ENCODE results near the gene SHROOM1.

Gene SHROOM1

DNA sequence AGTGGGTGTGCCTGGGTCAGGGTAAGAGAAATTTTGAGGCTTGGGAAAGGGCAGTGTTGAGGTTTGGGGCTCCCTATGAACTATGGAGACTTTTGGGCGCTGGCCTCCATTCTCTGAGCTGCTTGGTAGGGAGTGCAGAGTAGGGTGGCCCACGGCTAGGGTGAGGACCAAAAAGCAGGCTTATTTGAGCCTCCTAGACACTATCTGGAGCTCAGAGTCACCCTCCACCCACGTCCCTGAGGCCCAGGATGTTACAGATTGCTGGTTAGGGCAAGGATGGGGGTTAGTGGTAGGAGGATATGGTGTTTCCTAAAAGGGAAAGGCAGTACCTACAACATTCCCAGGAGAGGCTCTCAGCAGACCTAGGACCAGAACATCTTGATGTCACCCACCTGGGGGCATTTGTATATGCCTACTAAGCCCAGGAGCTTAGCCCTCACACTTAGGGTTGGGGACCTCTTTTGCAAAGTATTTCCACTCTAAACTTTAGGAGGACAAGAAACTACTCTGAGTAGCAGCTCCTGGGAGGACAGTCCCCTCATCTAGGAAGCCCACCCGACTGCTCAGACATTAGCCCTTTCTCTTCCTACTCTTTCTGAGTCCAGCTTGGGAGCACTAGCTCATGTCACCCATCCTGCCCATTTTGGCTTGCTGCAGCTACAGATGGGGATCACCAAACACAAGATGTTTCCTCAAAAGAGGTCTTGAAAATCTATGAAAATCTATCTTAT lies 2.3 kb downstream of the SHROOM1 start:
- TF ChIP-seq, protein P1, sequence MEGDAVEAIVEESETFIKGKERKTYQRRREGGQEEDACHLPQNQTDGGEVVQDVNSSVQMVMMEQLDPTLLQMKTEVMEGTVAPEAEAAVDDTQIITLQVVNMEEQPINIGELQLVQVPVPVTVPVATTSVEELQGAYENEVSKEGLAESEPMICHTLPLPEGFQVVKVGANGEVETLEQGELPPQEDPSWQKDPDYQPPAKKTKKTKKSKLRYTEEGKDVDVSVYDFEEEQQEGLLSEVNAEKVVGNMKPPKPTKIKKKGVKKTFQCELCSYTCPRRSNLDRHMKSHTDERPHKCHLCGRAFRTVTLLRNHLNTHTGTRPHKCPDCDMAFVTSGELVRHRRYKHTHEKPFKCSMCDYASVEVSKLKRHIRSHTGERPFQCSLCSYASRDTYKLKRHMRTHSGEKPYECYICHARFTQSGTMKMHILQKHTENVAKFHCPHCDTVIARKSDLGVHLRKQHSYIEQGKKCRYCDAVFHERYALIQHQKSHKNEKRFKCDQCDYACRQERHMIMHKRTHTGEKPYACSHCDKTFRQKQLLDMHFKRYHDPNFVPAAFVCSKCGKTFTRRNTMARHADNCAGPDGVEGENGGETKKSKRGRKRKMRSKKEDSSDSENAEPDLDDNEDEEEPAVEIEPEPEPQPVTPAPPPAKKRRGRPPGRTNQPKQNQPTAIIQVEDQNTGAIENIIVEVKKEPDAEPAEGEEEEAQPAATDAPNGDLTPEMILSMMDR (IDR thresholded peaks at IDR 0.05; ENCODE audit: low read depth, low read length), result no peak
- no peak for DNase-seq (ENCODE audit: extremely low read depth, low read depth)

DNA sequence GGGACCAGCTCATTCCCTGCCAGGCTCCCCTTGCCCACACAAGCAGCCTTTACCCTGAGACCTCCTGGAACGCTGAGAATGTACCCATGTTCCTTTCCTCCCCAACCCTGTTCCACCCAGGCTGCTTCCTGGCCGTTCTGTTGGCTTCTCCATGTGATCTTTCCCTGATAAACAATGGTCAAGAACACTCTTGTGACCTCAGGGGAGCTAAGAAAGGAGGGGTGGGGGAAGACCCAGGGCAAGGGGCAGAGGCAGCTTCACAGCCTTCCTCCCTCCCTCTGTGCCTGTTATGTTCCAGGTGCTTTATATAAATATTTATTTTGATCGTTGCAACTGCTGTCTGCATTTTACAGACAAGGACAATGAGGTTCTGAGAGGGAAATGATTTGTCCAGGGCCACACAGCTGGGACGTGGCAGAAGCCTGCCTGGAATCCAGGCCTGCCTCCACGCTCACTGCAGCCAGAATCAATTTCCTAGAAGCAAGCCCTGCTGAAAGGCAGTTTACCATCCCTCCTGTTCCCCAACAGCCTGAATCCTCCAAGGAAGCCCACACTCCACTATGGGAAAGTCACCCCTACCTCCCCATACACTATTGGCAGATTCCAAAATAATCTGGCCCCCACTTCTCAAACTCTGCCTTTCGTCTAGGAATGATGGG lies 3.9 kb downstream of the SHROOM1 start:
- DNase-seq (ENCODE audit: extremely low read depth, low read depth), result no peak
- TF ChIP-seq, protein P1 (IDR thresholded peaks at IDR 0.05; ENCODE audit: low read depth, low read length), result no peak

DNA sequence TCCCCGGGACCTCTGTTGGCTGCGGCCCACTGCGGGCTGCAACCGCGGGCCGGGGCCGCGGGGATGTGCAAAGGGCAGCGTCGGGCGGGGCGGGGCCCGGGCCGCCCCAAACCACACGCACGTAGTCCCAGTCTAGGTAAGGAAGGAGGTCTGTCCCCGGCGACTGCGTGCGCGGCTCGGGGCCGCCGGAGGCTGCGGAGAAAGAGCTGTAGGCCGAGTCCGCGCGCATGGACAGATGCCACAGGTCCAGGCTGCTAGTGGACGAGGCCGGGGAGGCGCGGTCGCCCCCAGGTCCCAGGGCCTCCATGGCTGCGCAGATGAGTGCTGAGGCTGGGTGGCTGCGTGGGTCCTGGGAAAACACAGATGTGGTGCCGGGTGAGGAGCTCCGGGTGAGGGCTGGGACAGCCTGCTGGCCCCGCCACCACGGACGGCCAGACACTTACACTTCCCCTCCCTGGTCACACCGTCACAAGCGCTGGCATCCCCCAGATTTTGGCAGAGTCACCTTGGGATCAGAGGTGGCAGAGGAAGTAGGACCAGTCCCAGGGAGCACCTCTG lies 4.5 kb downstream of the SHROOM1 start:
- DNase-seq (ENCODE audit: extremely low read depth, low read depth), result no peak

DNA sequence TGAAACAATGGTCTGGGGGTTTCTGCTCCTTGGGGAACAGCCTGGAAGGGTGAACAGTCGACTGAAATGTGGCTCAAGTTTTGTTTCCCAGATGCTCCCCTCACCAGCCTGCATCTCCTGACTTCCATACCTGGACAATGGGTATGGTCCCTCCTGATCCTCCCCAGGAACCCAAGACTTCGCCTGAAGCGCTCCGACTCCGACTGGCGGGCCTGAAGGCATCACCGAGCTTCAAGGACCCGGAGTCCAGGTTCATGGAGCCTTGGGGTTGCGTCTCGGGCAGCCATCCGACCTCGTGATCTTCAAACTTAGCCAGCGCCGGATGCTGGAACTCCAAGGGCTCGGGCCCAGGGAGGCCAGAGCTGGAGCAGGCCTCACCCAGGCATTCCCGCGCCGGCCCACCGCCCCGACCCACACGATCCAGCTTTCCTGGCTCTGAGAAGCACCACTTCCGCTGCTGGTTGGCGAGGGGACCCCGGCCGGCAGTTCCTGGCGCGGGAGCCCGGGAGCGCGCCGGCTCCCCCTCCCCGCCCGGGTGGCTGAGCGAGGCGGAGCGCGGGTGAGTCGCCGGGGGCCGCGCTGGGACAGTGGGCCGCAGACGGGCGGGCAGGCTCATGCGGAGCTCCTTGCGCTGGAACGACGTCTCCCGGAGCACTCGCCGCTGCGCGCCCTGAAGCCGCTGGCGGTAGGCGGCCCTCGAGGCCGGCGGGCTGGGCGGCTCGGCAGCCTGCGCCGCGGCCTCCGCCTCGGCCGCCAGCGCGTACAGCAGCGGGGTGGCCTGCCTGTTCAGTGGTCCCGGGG lies 5.2 kb downstream of the SHROOM1 start:
- TF ChIP-seq, protein P1 (IDR thresholded peaks at IDR 0.05; ENCODE audit: low read depth, low read length), result no peak
- no peak for DNase-seq (ENCODE audit: extremely low read depth, low read depth)

More for the DNA sequence above, 4.5 kb downstream of the SHROOM1 start:
- TF ChIP-seq, protein P1 (IDR thresholded peaks at IDR 0.05; ENCODE audit: low read depth, low read length), result no peak

DNA sequence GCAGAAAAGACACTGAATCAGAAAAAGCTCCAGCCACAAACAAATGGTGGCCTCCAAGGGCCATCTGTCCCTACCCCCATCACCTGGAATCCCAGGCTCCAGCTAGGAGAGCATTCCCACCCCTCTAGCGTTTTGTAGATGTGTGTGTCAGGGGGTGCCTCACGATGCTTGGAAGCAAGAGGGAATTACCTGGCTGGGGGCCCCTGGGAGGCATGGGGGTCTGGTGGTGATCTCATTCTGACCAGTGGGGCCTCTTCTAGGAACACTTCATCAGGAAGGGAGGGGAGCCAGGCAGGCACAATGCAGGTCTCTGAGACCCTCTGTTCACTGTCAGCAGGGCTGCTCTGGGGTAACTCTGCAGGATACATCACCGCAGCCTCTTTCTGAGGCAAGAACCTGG lies 6.0 kb downstream of the SHROOM1 start:
- no peak for DNase-seq (ENCODE audit: extremely low read depth, low read depth)
- TF ChIP-seq, protein P1 (IDR thresholded peaks at IDR 0.05; ENCODE audit: low read depth, low read length), result no peak

DNA sequence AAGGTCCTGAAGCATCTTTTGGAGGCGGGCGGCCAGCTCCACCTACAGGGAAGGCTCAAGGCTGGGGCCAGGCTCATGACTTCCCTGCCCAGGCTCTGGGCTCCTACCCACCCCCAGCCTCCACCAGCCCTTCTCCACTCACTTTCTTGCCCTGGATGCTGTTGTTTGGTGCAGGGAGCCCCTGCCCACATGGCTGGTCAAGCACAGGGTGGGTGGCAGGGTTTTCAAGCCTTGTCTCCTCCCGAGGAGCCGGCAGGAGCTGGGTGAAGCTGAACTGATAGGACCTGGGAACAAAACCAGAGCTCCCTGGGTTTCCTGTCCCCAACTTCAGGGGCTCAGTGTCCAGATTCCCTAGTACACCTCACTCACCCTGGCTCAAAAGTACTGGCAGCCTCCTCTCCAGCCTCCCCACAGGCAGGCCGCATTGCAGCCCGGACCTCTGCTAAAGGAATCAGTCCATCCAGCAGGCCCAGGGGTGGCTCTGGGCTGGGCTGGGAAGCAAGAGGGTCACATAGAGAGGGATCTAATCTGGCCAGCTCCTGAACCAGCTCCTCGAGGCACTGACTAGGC lies 6.9 kb downstream of the SHROOM1 start:
- TF ChIP-seq, protein P1 (IDR thresholded peaks at IDR 0.05; ENCODE audit: low read depth, low read length), result no peak
- DNase-seq (ENCODE audit: extremely low read depth, low read depth), result no peak
